Measurements from ENCODE around the gene SSTR4.

Gene SSTR4

GRCh38 chr20:23046431-23046830 is 11.3 kb downstream of the SSTR4 start:
- DNase-seq: no peak

- no peak for DNase-seq
Observed at GRCh38 chr20:23047001-23047737, 12.1 kb downstream of the SSTR4 start.

- no peak for DNase-seq
Observed at GRCh38 chr20:23047738-23048214, 12.7 kb downstream of the SSTR4 start.

- peak; percentile 52 for DNase-seq
Observed at GRCh38 chr20:23048283-23049200, 13.4 kb downstream of the SSTR4 start.

- no peak for DNase-seq
Observed at GRCh38 chr20:23049201-23050075, 14.3 kb downstream of the SSTR4 start, which contains the start of gene THBD. TSS of gene THBD (minus strand) at chr20:23049672. CDS start at chr20:23049504, 168 bp downstream.

GRCh38 chr20:23050076-23050838 is 15.1 kb downstream of the SSTR4 start:
- no peak for DNase-seq

- DNase-seq: no peak
Observed at GRCh38 chr20:23050847-23051627, 15.9 kb downstream of the SSTR4 start.

GRCh38 chr20:23052904-23053303 is 17.8 kb downstream of the SSTR4 start:
- no peak for DNase-seq

GRCh38 chr20:23058240-23058639 is 23.1 kb downstream of the SSTR4 start:
- DNase-seq: no peak

- no peak for DNase-seq
Observed at GRCh38 chr20:23059001-23059400, 23.9 kb downstream of the SSTR4 start.

GRCh38 chr20:23059846-23060245 is 24.7 kb downstream of the SSTR4 start:
- no peak for DNase-seq

GRCh38 chr20:23060629-23061028 is 25.5 kb downstream of the SSTR4 start:
- DNase-seq: no peak

GRCh38 chr20:23061262-23061661 is 26.1 kb downstream of the SSTR4 start:
- DNase-seq: no peak

- no peak for DNase-seq
Observed at GRCh38 chr20:23061734-23062561, 26.8 kb downstream of the SSTR4 start.

- DNase-seq: no peak
Observed at GRCh38 chr20:23062632-23063031, 27.5 kb downstream of the SSTR4 start.

GRCh38 chr20:23063168-23063567 is 28.1 kb downstream of the SSTR4 start:
- no peak for DNase-seq

- DNase-seq: no peak
Observed at GRCh38 chr20:23063581-23063980, 28.5 kb downstream of the SSTR4 start.

GRCh38 chr20:23065266-23066201 is 30.4 kb downstream of the SSTR4 start:
- no peak for DNase-seq

GRCh38 chr20:23066772-23067171 is 31.7 kb downstream of the SSTR4 start:
- no peak for DNase-seq
